Measurements from ENCODE around the gene SLC39A11.

DNA sequence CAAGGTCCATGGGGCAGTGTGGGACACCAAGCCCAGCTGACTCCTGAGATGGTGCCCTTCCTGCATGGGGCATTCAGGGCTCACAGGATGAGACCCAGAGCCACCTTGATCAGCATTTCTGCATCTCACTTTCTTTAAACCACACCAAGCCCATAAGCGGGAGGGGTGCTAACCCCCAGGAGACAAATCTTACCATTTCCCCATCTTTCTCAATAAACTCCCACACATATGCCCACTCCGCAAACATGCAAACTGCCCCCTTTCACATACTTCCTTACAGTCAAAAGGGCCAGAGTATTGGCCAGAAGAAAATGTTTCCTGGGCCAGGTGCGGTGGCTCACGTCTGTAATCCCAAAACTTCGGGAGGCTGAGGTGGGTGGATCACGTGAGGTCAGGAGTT, 3.7 kb upstream of the SLC39A11 start:
- TF ChIP-seq, protein P1, sequence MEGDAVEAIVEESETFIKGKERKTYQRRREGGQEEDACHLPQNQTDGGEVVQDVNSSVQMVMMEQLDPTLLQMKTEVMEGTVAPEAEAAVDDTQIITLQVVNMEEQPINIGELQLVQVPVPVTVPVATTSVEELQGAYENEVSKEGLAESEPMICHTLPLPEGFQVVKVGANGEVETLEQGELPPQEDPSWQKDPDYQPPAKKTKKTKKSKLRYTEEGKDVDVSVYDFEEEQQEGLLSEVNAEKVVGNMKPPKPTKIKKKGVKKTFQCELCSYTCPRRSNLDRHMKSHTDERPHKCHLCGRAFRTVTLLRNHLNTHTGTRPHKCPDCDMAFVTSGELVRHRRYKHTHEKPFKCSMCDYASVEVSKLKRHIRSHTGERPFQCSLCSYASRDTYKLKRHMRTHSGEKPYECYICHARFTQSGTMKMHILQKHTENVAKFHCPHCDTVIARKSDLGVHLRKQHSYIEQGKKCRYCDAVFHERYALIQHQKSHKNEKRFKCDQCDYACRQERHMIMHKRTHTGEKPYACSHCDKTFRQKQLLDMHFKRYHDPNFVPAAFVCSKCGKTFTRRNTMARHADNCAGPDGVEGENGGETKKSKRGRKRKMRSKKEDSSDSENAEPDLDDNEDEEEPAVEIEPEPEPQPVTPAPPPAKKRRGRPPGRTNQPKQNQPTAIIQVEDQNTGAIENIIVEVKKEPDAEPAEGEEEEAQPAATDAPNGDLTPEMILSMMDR (IDR thresholded peaks at IDR 0.05; ENCODE audit: low read depth, low read length), result no peak
- TF ChIP-seq EZH2phosphoT487 (IDR thresholded peaks at IDR 0.05; ENCODE audit: low read depth), result no peak

All from OCI-LY3 (cell line).